HG03378 (cell line): ENCODE results near the gene SLC25A14.

Experiments used
- ATAC-seq: cut with Tn5 transposase; IDR thresholded peaks from one replicate; pipeline ENCODE4 v1.9.1; 2021; ENCODE audit warnings: mild to moderate bottlenecking, moderate library complexity; ENCODE audit not compliant: unreplicated experiment

Gene SLC25A14

DNA sequence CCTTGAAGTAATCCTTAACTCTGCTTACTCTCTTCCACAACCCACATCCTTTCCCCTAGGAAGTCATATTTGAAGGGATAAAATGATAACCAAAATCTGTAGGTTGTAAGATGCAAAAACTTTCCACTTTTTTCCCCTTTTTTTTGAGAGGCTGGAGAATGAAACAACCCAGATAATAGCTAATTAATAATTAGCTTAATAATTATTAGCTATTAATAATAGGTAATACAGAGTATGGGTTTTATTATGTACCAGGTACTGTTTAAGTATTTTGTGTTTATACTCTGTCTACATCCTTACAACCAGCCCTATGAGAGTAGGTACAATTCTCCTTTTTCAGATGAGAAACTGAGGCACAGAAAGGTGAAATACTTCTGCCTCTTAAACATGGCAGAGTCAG lies 36.4 kb downstream of the SLC25A14 start:
- no peak for ATAC-seq

DNA sequence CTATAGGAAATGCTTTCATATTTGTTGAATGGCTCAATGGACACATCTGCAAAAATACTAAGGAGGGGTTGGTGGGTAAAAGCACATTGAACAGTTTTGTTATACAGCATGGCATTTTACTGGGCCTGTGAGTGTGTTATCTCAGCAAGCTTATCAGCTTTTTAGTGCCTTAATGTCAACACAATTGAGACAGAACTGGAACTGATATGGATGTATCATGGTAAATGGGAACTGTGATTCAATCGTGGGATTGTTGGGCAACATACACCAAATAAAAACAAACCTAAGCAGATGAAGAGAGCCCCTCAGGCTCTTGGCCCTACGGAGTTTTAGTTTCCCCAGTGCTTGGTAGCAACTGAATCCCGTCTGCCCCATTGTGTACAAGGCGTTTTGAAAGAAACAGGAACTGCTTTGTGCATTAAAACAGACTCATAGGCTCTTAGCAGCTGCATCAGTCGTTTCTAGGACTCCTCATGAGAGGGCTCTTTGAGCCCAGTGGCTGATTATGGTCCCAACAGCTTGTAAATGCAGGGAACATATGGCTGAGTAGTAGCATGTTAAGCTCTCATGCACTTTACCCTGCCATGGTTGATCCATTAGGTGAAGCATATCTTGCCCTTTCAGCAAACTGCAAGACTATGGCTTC lies 38.4 kb downstream of the SLC25A14 start:
- no peak for ATAC-seq

DNA sequence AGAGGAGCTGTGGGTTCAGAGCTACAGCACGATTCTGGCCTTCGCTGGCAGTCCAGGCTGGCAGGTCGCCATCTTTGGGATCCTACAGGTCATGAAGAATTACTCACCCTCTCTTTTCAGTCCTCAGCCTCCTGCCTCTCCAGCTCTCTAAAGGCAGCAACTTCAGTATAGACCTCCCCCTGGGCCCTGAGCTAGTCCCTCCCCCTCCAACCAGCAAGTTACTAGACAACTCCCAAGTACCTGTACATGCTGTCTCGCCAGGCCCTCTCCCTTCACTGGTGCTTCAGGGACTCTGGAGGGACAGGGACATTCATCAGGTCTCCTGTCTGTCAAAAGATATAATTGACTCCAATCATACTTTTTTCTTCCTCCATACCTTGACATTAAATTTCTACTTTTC lies 45.8 kb downstream of the SLC25A14 start, which contains the start of gene GPR119:
Gene GPR119, minus strand, starts transcription at position 155 of the 400 bp plus-strand sequence. CDS start 227 bp downstream, outside the sequence.
- no peak for ATAC-seq

DNA sequence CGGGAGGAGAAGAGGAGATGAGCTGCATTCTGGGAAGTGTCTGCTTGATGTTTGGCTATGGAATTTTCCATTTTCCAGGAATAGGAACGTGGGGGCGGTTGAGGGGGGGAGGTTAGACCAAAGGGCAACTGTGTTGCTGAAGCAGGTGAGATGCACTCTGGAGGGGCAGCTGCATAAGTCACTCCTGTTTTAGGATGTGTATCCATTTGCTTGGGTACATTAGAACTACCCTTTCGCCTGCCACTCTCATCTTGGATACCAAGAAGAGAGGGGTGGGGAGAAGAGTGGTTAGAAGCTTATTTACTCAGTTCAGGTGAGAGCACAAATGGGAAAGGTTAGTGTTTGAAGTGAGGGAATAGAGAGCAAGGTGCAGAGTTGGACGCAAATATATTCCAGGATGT lies 46.7 kb downstream of the SLC25A14 start:
- no peak for ATAC-seq

DNA sequence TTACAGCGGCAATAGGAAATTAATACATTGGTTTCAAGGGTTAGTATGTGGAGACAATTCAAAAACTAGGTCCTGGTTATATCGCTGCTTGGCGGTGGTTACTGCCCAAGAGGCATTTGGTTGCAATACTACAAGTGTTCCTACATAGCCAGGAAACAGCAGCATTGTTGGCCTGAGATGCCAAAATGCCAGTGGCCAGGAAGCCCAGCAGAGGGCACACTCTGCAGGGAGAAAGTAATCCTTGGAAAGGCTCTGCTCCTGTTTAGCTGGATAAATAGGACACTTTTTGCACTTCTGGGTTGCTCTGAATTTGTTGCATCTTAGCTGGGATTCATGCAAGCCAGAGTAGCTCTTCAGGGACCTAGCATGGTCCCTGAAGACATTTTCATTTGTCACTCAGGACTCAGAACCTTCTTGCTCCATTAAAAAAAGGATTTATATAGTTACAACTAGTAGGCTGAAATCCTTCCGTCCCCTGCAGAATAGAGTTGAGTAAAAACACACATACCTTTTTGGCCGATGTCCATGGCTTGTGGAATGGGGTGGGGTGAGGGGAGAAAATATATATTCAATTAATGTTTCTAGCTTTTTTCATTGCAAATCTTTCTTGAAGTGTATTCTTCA lies 53.8 kb downstream of the SLC25A14 start:
- no peak for ATAC-seq

DNA sequence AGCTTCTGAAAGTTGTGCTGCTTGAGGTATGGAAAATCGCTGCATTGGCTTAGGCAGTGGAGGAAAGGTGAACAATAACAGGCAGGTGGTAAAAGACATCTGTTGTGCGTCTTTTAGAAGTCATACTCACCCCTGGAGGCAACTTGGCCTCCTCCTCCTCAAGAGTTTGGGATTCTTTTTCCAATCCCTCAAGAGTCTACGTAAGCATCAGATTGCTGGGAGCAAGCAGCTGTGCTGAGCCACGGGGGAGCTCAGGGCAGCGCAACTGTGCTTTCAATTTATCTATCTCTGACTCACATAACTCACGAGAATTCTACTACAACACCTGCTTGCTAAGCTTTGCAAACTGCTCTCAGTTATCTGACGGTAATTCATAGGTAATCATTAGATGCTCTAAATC lies 55.6 kb downstream of the SLC25A14 start:
- no peak for ATAC-seq

DNA sequence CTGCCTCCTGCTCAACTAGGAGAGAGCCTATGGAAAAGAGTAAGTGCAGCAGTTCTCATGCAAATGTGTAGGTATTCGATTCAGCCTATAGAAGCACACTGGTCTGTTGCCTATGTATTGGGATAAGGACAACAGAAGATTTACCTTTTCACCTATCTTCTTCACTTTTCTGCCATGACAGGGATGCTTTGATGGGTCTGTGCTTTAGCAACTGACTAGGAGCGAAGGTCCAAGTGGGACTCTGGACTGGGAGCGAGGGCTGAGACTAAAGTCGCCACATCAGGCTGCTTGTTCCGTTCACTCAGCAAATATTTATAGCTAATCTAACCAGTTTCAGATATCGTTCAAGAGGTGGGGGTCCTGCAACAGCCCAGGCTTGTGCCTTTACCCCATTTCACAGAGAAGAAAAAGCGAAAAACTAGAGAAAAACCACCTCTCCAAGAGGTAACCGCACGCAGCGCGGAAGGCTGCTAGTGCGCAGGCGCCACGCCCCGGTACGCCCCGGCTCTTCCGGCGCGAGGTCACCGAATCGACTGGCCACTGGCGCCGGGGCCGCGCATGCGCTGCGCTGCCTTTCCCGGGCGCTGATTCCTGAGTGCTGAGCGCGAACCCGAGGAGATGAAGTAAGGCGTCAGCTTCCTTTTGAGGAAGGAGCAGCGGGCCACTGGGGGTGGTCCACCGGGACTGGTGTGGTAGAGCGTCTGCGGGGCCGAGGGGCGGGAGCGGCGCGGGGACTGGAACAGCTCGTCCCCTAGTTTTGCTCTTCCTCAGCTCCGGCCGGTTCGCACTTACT lies 61.9 kb downstream of the SLC25A14 start, which contains the start of gene RBMX2:
Gene RBMX2, plus strand, starts transcription at position 573 of the 793 bp plus-strand sequence. Its CDS starts 46 bp downstream, at position 619.
- peak; percentile 86 for ATAC-seq

DNA sequence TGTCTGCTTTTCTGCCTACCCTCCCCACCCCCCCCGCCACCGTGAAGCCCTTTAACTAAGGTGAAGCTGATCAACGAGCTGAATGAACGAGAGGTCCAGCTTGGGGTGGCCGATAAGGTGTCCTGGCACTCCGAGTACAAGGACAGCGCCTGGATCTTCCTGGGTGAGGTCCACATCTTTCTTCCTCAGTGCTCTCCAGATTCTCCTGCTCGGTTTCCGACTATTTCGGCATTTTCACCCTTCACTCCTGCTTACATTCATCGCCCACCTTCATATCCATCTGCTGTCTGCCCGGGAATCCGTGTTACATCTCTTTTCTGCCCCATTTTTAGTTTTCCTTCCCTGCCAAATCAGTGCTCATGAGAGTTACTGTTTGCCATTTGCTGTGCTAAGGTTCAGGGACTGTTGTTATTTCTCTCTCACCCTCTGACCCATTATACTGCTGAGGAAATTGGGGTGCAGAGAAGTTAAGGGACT lies 62.5 kb downstream of the SLC25A14 start:
- no peak for ATAC-seq

DNA sequence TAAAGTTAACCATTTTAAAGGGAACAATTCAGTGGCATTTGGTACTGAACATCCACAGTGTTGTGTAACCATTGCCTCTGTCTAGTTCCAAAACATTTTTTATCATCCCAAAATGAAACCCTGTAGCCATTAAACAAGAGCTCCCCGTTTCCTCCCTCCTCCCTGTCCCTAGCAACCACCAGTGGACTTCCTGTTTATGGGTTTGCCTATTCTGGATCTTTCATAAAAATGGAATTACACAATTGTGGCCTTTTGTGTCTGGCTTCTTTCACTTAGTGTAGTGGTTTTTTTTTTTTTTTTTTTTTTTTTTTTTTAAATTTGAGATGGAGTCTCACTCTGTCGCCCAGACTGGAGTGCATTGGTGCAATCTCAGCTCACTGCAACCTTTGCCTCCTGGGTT lies 73.7 kb downstream of the SLC25A14 start:
- ATAC-seq, result no peak

DNA sequence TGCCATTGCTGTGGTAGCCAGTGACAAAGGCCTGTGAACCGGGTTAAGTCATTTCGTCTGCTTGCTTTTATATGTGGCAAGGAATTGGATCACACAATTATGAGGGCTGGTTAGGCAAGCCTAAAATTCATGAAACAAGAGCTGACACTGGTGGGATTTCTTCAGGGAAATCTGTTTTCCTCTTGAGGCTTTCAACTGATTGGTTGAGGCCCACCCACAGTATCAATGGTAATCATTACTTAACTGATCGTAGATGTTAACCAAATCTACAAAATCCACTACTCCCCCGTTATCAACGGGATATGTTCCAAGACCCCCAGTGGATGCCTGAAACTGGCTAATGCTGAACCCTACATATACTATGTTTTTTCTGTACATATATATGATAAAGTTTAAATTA lies 75.1 kb downstream of the SLC25A14 start:
- no peak for ATAC-seq

DNA sequence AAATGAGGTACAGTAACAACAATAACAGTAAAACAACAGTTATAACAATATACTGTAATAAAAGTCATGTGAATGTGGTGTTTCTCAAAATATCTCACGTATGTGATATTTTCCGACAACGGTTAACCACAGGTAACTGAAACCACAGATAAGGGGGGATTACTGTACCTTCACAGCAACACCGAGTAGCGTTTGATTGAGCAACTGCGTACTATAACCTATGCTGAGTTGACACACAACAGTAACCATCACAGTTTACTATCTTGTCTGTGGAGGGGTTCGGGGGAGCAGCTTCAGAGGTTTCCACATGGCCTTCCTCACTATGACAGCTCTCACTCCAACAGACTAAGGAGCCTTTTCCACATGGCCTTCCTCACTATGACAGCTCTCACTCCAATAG lies 75.5 kb downstream of the SLC25A14 start:
- no peak for ATAC-seq

DNA sequence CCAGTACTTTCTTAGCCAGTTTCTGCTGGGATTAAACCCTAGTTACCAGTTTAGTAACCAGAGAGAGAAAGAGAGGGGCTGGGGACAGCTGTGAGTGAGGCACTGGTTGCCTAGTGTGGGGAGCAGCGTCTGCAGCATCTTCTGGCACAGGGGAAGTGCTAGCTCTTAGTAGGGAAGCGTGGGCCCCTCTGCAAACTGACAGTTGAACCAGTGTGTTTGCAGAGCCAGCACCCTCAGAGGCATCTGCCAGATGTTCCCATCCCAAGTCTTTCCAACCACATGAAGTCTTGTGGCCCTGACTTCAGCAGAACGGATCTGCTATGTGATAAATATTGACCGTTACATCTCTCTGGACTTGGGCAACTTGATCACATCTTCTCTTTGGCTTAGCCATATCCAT lies 77.1 kb downstream of the SLC25A14 start:
- ATAC-seq, result no peak

DNA sequence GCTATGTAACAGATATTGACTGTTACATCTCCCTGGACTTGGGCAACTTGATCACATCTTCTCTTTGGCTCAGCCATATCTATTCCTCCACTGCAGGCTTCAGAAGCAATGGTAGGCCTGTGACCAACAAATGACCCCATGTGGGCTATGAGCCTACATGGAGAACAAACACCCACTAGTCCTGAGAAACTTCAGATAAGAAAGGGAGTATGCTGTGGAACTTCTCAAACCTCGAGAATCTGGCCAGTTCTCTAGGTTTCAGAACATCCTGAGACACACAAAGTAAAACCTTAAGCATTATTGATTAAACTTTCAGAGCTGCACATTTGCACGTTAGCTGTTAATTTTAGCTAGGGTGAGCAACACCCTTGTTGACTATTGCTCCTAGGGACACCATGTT lies 78.3 kb downstream of the SLC25A14 start:
- ATAC-seq, result peak; percentile 56

DNA sequence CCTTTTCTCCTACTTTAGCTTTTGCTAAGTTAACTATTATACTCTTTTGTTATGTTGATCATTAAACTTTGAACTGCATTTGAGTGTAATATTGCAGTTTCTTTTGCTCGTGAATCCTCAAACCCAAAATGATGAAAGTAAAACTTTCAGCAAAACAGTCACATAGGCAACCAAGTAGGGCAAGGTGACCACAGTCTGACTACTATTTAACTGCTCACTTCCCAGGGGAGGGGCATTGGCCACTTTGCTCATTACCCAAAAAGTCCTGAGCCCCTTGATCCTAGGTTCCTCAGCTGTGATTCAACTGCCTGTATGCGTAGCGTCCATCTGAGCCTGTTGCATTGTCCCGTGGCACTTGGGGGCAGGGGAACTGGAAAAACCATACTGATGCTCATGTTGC lies 79.0 kb downstream of the SLC25A14 start:
- ATAC-seq, result peak; percentile 33

DNA sequence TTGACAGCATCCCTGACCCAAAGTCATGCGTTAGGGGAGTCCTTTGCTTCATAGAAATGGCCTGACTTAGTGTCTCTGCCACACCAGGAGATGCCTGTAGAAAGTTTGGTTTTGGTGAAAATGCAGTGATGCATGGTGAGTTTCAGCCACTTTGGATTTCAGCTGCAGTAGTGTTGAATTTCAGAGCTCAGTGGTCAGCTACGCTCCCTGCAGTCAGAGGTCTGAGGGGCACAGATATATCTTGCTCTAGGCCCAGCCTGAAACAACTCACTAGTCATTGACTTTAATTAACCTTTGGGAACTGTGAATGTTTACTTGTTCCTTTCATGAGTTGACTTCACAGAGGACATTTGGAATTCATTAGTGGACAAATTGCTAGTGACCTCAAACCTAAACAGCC lies 79.5 kb downstream of the SLC25A14 start:
- ATAC-seq, result no peak
